Stomach (tissue), 9 donors: ENCODE measurements around the gene TOR1AIP1. TPM values are rescaled to one million over a fixed set of nuclear protein-coding genes. Genes with fewer than 3 reads are reported as not detected.

Experiments used
- DNase-seq, 2 donors: peaks; one replicate each; pipeline versions ENCODE4 v3.0.0 to v3.0.0-alpha.2; 2013 to 2019
- H3K27ac ChIP-seq, 5 donors: fragments of 200-600 bp in 4 of 5; sonication (generic) in 4 of 5; one replicate each; pipeline ENCODE4 v1.5.1; 2013 to 2019; ENCODE audit warnings: mild to moderate bottlenecking in 1 of 5, moderate library complexity in 1 of 5
- H3K27me3 ChIP-seq, 3 donors: fragments of 200-600 bp; sonication (generic); one replicate each; pipeline ENCODE4 v1.5.1; 2017 to 2019; ENCODE audit warnings: mixed run types in 1 of 3
- H3K36me3 ChIP-seq, 4 donors: fragments of 200-600 bp; sonication (generic); 1 replicate in 3 of 4; 2 replicates in 1 of 4; pipeline ENCODE4 v1.5.1; 2016 to 2019
- H3K4me1 ChIP-seq, 4 donors: fragments of 200-600 bp; sonication (generic); one replicate each; pipeline ENCODE4 v1.5.1; 2016 to 2019
- H3K4me3 ChIP-seq, 4 donors: fragments of 200-600 bp; sonication (generic) in 3 of 4; one replicate each; pipeline ENCODE4 v1.5.1; 2016 to 2019; ENCODE audit warnings: mild to moderate bottlenecking in 1 of 4
- H3K9me3 ChIP-seq, 4 donors: fragments of 200-600 bp; sonication (generic); one replicate each; pipeline ENCODE4 v1.5.1; 2016 to 2019
- CTCF ChIP-seq, 7 experiments: fragments of 450-650 bp in 4 of 7; fragments of 200-600 bp in 3 of 7; sonication (generic) in 3 of 7; IDR thresholded peaks; one replicate each; pipeline ENCODE4 v1.5.1; 2016 to 2019; ENCODE audit warnings: antibody characterized with exemption in 7 of 7, control low read depth in 2 of 7, mild to moderate bottlenecking in 1 of 7
- EP300 ChIP-seq: sonication (generic); formaldehyde crosslinking; IDR thresholded peaks from one replicate; pipeline ENCODE4 v1.6.1; 2017; ENCODE audit warnings: antibody characterized with exemption
- POLR2A ChIP-seq, 4 donors: fragments of 450-650 bp; IDR thresholded peaks; one replicate each; pipeline ENCODE4 v1.6.1; 2016; ENCODE audit warnings: antibody characterized with exemption in 4 of 4, control low read depth in 2 of 4, mild to moderate bottlenecking in 1 of 4, moderate library complexity in 1 of 4
- POLR2AphosphoS5 ChIP-seq, 3 donors: sonication (generic); formaldehyde crosslinking; IDR thresholded peaks; one replicate each; pipeline ENCODE4 v1.6.1; 2016; ENCODE audit warnings: antibody characterized with exemption in 3 of 3
- WGBS, 5 donors: extraction: QIAGEN DNeasy Blood & Tissue Kit in 3 of 5; methylation state at CpG; one replicate each; pipeline versions ENCODE4 v1.1.5 to v1.1.7; 2013 to 2018; 5-methylcytosine and 5-hydroxymethylcytosine counted together
- intact Hi-C: fragments of 100-400 bp; cut with DNase I; formaldehyde crosslinking; loops from one replicate; pipeline ENCODE4 v1.15.1; 2023; ENCODE audit warnings: low total_unique reads
- polyA plus RNA-seq, 3 donors: library from polyadenylated mRNA; stranded (reverse); fragments of 200-250 nt; gene quantifications; one replicate each; pipeline ENCODE4 v1.2.3, GENCODE V29; 2013
- total RNA-seq, 5 donors: library from RNA; depleted of rRNA; stranded (reverse); fragments of >200 nt; gene quantifications; one replicate each; pipeline versions ENCODE4 v1.1.0 to v1.2.3, GENCODE V29; 2014 to 2016
- donor health status: healthy with polysubstance abuse.
- donor health status: Bipolar disorder and iron deficiency.
- donor health status: healthy.

TOR1AIP1 gene
- total and polyA plus RNA-seq, 8 donors = 9.0 to 129 (median 31.2) TPM

DNA sequence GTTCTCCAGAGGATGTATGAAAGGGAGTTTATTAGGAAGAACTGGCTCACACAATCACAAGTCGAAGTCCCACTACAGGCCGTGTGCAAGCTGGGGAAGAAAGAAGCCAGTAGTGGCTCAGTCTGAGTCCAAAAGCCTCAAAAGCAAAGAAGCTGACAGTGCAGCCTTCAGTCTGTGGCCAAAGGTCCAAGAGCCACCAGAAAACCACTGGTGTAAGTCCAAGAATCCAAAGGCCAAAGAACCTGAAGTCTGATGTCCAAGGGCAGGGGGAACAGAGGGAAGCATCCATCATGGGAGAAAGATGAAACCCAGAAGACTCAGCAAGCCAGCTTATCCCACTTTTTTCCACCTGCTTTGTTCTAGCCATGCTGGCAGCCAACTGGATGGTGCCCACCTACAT lies 51.1 kb downstream of the TOR1AIP1 start:
- TF ChIP-seq CTCF (IDR thresholded peaks at IDR 0.05) (no peak), POLR2A (IDR thresholded peaks at IDR 0.05) (no peak), POLR2AphosphoS5 (IDR thresholded peaks at IDR 0.05) (no peak), EP300 (no peak)
- intact Hi-C loops = no loop called here
- Histone ChIP-seq H3K27ac (no peak overlapping the region), H3K4me3 (no peak overlapping the region), H3K27me3 (no peaks in the 10 kb centered on the region), H3K4me1 (peaks cover 0 to 12% (median 4%) of the 10 kb centered on the region in 4 donors), H3K9me3 (no peaks in the 10 kb centered on the region), H3K36me3 (no peaks in the 10 kb centered on the region)
- 82 to 91% (median 88%) methylated on average over 2 of the region's 2 CpGs for WGBS, 5 donors
- DNase-seq = no peak

GRCh38 chr1:179935909-179936496 lies 53.9 kb downstream of the TOR1AIP1 start:
- no peak overlapping the region for H3K27ac ChIP-seq
- H3K4me3 ChIP-seq = no peak overlapping the region
- H3K27me3 ChIP-seq = no peaks in the 10 kb centered on the region
- H3K4me1 ChIP-seq = peaks cover 0 to 17% (median 2%) of the 10 kb centered on the region in 4 donors
- no peaks in the 10 kb centered on the region for H3K36me3 ChIP-seq
- intact Hi-C loops = no loop called here
- no peak for DNase-seq
- TF ChIP-seq POLR2AphosphoS5 (IDR thresholded peaks at IDR 0.05) = no peak
- TF ChIP-seq CTCF (IDR thresholded peaks at IDR 0.05) = no peak
- no peak for TF ChIP-seq POLR2A (IDR thresholded peaks at IDR 0.05)
- no peak for TF ChIP-seq EP300
- no peaks in the 10 kb centered on the region for H3K9me3 ChIP-seq
- WGBS, 5 donors = 42 to 71% (median 62%) methylated on average over 1 of the region's 1 CpG

DNA sequence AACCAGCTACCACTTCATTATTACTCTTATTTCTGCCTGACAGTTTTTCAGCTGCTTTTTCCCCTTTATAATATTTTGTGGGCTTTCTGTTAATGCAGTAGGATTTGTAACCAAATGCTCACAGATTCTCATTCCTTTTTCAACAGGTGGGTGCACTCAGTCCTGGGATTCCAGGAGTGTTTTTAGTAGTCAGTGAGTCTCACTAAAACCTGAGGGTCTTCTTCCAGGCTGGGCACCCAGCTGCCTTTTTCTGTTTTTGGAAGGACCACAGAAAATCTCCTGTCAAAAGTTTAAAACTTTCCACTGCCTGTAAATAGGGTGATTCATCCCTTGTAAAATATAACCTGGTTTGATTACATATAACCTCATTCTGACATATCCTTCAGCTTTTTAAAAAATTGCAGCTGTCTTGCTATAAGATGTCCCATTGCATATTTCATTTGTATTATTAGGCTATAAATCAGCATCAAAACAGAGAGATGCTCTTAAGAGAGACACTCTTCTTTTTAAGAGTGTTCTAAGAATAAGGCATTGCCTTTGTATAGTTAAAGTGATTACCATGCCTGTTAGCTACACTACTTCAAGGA lies 55.7 kb downstream of the TOR1AIP1 start:
- Histone ChIP-seq H3K27me3 (no peaks in the 10 kb centered on the region), H3K9me3 (no peaks in the 10 kb centered on the region), H3K4me1 (peaks cover 0 to 9% (median 0%) of the 10 kb centered on the region in 4 donors), H3K4me3 (no peak overlapping the region), H3K36me3 (no peaks in the 10 kb centered on the region), H3K27ac (no peak overlapping the region)
- TF ChIP-seq CTCF (IDR thresholded peaks at IDR 0.05) = no peak
- no peak for TF ChIP-seq POLR2A (IDR thresholded peaks at IDR 0.05)
- no peak for TF ChIP-seq EP300
- no peak for TF ChIP-seq POLR2AphosphoS5 (IDR thresholded peaks at IDR 0.05)
- intact Hi-C loops = no loop called here
- no peak for DNase-seq

DNA sequence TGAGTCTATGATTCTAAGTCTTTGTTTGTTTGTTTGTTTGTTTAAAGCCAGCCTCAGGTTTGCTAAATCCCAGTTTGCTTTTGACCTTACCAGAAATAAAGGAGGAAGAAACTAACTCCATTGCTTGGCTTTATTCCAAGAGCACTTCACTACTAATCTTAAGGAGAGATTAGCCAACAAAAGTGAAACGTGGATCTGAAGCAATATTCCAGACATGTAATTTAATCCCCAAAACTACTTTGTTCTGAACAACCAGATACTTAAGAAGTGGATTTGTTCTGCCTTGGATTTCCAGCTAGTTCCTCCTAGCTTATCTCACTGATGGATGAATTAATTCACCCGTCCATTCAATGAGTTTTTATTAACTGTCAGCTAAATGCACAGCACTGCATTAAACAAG lies 56.7 kb downstream of the TOR1AIP1 start:
- intact Hi-C loops = no loop called here
- WGBS, 5 donors = 12 to 31% (median 25%) methylated on average over 2 of the region's 2 CpGs

More for the DNA sequence above, 56.7 kb downstream of the TOR1AIP1 start:
- TF ChIP-seq EP300 (no peak), POLR2A (IDR thresholded peaks at IDR 0.05) (no peak), POLR2AphosphoS5 (IDR thresholded peaks at IDR 0.05) (no peak), CTCF (IDR thresholded peaks at IDR 0.05) (no peak)
- peaks cover 0 to 9% (median 0%) of the 10 kb centered on the region in 4 donors for H3K4me1 ChIP-seq
- H3K27ac ChIP-seq = no peak overlapping the region
- H3K27me3 ChIP-seq = no peaks in the 10 kb centered on the region
- no peaks in the 10 kb centered on the region for H3K36me3 ChIP-seq
- peak in 1 of 2 donors; percentile 36 for DNase-seq
- no peaks in the 10 kb centered on the region for H3K9me3 ChIP-seq
- H3K4me3 ChIP-seq = no peak overlapping the region
